OCI-LY7 (cell line): ENCODE measurements around the gene PET117. TPM values are rescaled to one million over a fixed set of nuclear protein-coding genes. Genes with fewer than 3 reads are reported as not detected.

Experiments used
- BruUV-seq: library from RNA; stranded (reverse); fragments of 400-500 nt; replicated peaks from 2 replicates; lab custom pipeline; 2021; lab: Mats Ljungman, UMichigan
- CTCF ChIA-PET: fragments of 300-600 bp; sonication (Branson Sonifier 250); formaldehyde crosslinking; loops from one replicate; lab custom pipeline; 2022; ENCODE audit warnings: antibody characterized with exemption; ENCODE audit not compliant: unreplicated experiment; lab: Charles Lee
- POLR2A ChIA-PET: fragments of 300-600 bp; sonication (Branson Sonifier 250); formaldehyde crosslinking; loops from one replicate; lab custom pipeline; 2022; ENCODE audit warnings: antibody characterized with exemption; lab: Charles Lee
- DNase-seq: peaks from one replicate; pipeline ENCODE4 v3.0.0-alpha.2; 2015; ENCODE audit warnings: low spot score
- H2AFZ ChIP-seq: fragments of 200-600 bp; sonication (generic), shearing (Covaris generic); 2 replicates; pipeline ENCODE4 v1.6.1; 2014; ENCODE audit warnings: mild to moderate bottlenecking, antibody characterized with exemption, low read length, moderate library complexity
- H3K27ac ChIP-seq: fragments of 200-600 bp; sonication (generic); 2 replicates; pipeline ENCODE4 v1.5.1; 2014; ENCODE audit warnings: mixed run types, low read depth, mild to moderate bottlenecking, moderate library complexity, low read length, inconsistent platforms; ENCODE audit not compliant: poor library complexity, severe bottlenecking
- H3K36me3 ChIP-seq: fragments of 200-600 bp; sonication (generic); 2 replicates; pipeline ENCODE4 v1.6.1; 2014; ENCODE audit warnings: mild to moderate bottlenecking, antibody characterized with exemption, low read length, moderate library complexity, mixed read lengths; ENCODE audit not compliant: insufficient read depth
- H3K4me1 ChIP-seq: fragments of 200-600 bp; sonication (generic); 2 replicates; pipeline ENCODE4 v1.5.1; 2014; ENCODE audit warnings: mild to moderate bottlenecking, low read length; ENCODE audit not compliant: insufficient read depth, poor library complexity, severe bottlenecking
- H3K4me2 ChIP-seq: fragments of 200-600 bp; sonication (generic); 2 replicates; pipeline ENCODE4 v1.6.1; 2014; ENCODE audit warnings: mild to moderate bottlenecking, low read length
- H3K4me3 ChIP-seq: fragments of 200-600 bp; sonication (generic); 2 replicates; pipeline ENCODE4 v1.5.1; 2014; ENCODE audit warnings: mild to moderate bottlenecking, low read depth, low read length; ENCODE audit not compliant: poor library complexity, severe bottlenecking
- H3K79me2 ChIP-seq: fragments of 200-600 bp; sonication (generic); 2 replicates; pipeline ENCODE4 v1.6.1; 2016; ENCODE audit warnings: low read depth, mild to moderate bottlenecking, low read length, moderate library complexity, mixed read lengths; ENCODE audit not compliant: insufficient read depth
- H3K9me2 ChIP-seq: fragments of 200-600 bp; sonication (generic); 2 replicates; pipeline ENCODE4 v1.6.1; 2016; ENCODE audit warnings: mild to moderate bottlenecking, low read length, mixed read lengths; ENCODE audit not compliant: insufficient read depth
- H3K9me3 ChIP-seq: fragments of 200-600 bp; sonication (generic); 2 replicates; pipeline ENCODE4 v1.6.1; 2014; ENCODE audit warnings: mild to moderate bottlenecking, mixed run types, low read length, mixed read lengths
- H4K20me1 ChIP-seq: fragments of 200-600 bp; sonication (generic); 2 replicates; pipeline ENCODE4 v1.6.1; 2014; ENCODE audit warnings: mild to moderate bottlenecking, antibody characterized with exemption, low read length, moderate library complexity, mixed read lengths; ENCODE audit not compliant: insufficient read depth
- CTCF ChIP-seq: fragments of 200-600 bp; sonication (generic); conservative IDR thresholded peaks from 2 replicates; pipeline ENCODE4 v1.5.1; 2014; ENCODE audit warnings: mild to moderate bottlenecking, antibody characterized with exemption, low read length, moderate library complexity, mixed read lengths
- EZH2phosphoT487 ChIP-seq: fragments of 200-600 bp; sonication (generic); IDR thresholded peaks from 2 replicates; pipeline ENCODE4 v1.6.1; 2018; ENCODE audit warnings: low read depth, borderline replicate concordance, mild to moderate bottlenecking, mixed run types, antibody characterized with exemption, low read length, moderate library complexity, mixed read lengths
- intact Hi-C: fragments of 100-400 bp; cut with micrococcal nuclease; formaldehyde crosslinking; loops from one replicate; pipeline ENCODE4 v1.10.0; 2022; ENCODE audit not compliant: unreplicated experiment
- total RNA-seq, 2 experiments: library from RNA; depleted of rRNA in 1 of 2; stranded (reverse); fragments of >200 nt in 1 of 2; shearing (Covaris generic) in 1 of 2; gene quantifications; 2 replicates each; pipeline ENCODE4 v1.2.3, GENCODE V29; 2014 to 2022

The PET117 gene
- total RNA-seq, 2 experiments from 2014 or later, result 13.1 to 20.9 TPM

- Histone ChIP-seq H4K20me1 (no peaks in the 10 kb centered on the region), H3K27ac (peak overlapping the region; percentile 57), H3K36me3 (peaks cover 25% of the 10 kb centered on the region), H3K9me2 (no peaks in the 10 kb centered on the region), H3K4me1 (peaks cover 19% of the 10 kb centered on the region), H3K9me3 (no peaks in the 10 kb centered on the region), H2AFZ (peak overlapping the region; percentile 98; the same call in 1 of the 2 replicates), H3K4me2 (peak overlapping the region; percentile 100), H3K79me2 (peaks cover 32% of the 10 kb centered on the region), H3K4me3 (peak overlapping the region; percentile 99)
- peak; percentile 25 for DNase-seq
- intact Hi-C loops, result loop anchor here (5.0 to 10.0 kb wide), 2 partner anchors 148 to 634 kb away; partner anchors contain the start of gene ZNF133
- TF ChIP-seq CTCF, result no peak
- no peak for TF ChIP-seq EZH2phosphoT487
- POLR2A ChIA-PET, result interaction anchor here (0.9 to 1.4 kb wide), 3 partner anchors 10 to 149 kb away, joined by 3 to 4 read pairs (median 3); partner anchors contain the start of gene ZNF133
- CTCF ChIA-PET, result no interaction called here
- TSS peak; percentile 72 for BruUV-seq
These were observed 1.2 kb downstream of the PET117 start for GRCh38 chr20:18138639-18139583.

- H4K20me1 ChIP-seq, result no peaks in the 10 kb centered on the region
- TF ChIP-seq EZH2phosphoT487 (no peak), CTCF (no peak)
- BruUV-seq, result no TSS peak
- H3K27ac ChIP-seq, result no peak overlapping the region
- peak overlapping the region; percentile 100 for H3K4me2 ChIP-seq
- peaks cover 33% of the 10 kb centered on the region for H3K36me3 ChIP-seq
- no peak overlapping the region for H2AFZ ChIP-seq
- no peaks in the 10 kb centered on the region for H3K9me2 ChIP-seq
- intact Hi-C loops, result loop anchor here (5.0 to 10.0 kb wide), 2 partner anchors 147 to 635 kb away; partner anchors contain the start of gene ZNF133
- CTCF ChIA-PET, result no interaction called here
- no peak for DNase-seq
- H3K9me3 ChIP-seq, result no peaks in the 10 kb centered on the region
- H3K4me3 ChIP-seq, result peak overlapping the region; percentile 99
- peaks cover 19% of the 10 kb centered on the region for H3K4me1 ChIP-seq
- POLR2A ChIA-PET, result interaction anchor here (0.7 kb wide), 1 partner anchor 136 kb away, joined by 4 read pairs; no protein-coding TSS in a partner anchor
- H3K79me2 ChIP-seq, result peaks cover 32% of the 10 kb centered on the region
These were observed 2.2 kb downstream of the PET117 start for GRCh38 chr20:18139832-18140231.
